Naive B cell (primary cell): ENCODE measurements around the gene PRTFDC1. TPM values are rescaled to one million over a fixed set of nuclear protein-coding genes. Genes with fewer than 3 reads are reported as not detected.
"Not testable (repeated sequence)": the region's sequence is repeated elsewhere in the genome, so short reads cannot be mapped to it uniquely, and the experiment has no call there.

ENCODE experiments used
- ATAC-seq, 2 donors: fragments of 150-1000 bp; cut with Tn5 transposase; 2 replicates each; pipeline ENCODE4 v1.10.0; 2021; ENCODE audit warnings: low read depth in 2 of 2, mild to moderate bottlenecking in 2 of 2, moderate library complexity in 2 of 2
- DNase-seq: peaks from one replicate; pipeline ENCODE4 v3.0.0; 2022
- H3K27ac Mint-ChIP-seq, 6 donors: one replicate each; pipeline ENCODE4 v1.8.0; 2020 to 2022; ENCODE audit warnings: mild to moderate bottlenecking in 6 of 6, mixed read lengths in 6 of 6, moderate library complexity in 5 of 6, inconsistent platforms in 2 of 6
- H3K27me3 Mint-ChIP-seq, 3 donors: one replicate each; pipeline ENCODE4 v1.8.0; 2021 to 2022; ENCODE audit warnings: mixed read lengths in 3 of 3, mild to moderate bottlenecking in 1 of 3
- H3K36me3 Mint-ChIP-seq, 2 donors: one replicate each; pipeline ENCODE4 v1.8.0; 2020 to 2022; ENCODE audit warnings: mixed read lengths in 2 of 2, inconsistent platforms in 1 of 2, mild to moderate bottlenecking in 1 of 2
- H3K4me1 Mint-ChIP-seq, 3 donors: one replicate each; pipeline ENCODE4 v1.8.0; 2020 to 2022; ENCODE audit warnings: mixed read lengths in 3 of 3, inconsistent platforms in 1 of 3, mild to moderate bottlenecking in 1 of 3, moderate library complexity in 1 of 3
- H3K4me3 Mint-ChIP-seq, 8 donors: one replicate each; pipeline ENCODE4 v1.8.0; 2020 to 2022; ENCODE audit warnings: mild to moderate bottlenecking in 8 of 8, mixed read lengths in 8 of 8, moderate library complexity in 8 of 8, inconsistent platforms in 2 of 8
- H3K9me3 Mint-ChIP-seq, 7 donors: one replicate each; pipeline ENCODE4 v1.8.0; 2020 to 2022; ENCODE audit warnings: mixed read lengths in 7 of 7, mild to moderate bottlenecking in 5 of 7, inconsistent platforms in 2 of 7, moderate library complexity in 1 of 7
- polyA plus RNA-seq, 6 donors: library from polyadenylated mRNA; unstranded; fragments of 300-500 nt; fragmentation: Illumina TruSeq; gene quantifications; one replicate each; pipeline ENCODE4 v1.2.3, GENCODE V29; 2021; ENCODE audit warnings: low read depth in 6 of 6

Gene PRTFDC1
- polyA plus RNA-seq, 6 donors from 2014 or later: 0.15 to 0.38 (median 0.32) TPM; not detected in 3

DNA sequence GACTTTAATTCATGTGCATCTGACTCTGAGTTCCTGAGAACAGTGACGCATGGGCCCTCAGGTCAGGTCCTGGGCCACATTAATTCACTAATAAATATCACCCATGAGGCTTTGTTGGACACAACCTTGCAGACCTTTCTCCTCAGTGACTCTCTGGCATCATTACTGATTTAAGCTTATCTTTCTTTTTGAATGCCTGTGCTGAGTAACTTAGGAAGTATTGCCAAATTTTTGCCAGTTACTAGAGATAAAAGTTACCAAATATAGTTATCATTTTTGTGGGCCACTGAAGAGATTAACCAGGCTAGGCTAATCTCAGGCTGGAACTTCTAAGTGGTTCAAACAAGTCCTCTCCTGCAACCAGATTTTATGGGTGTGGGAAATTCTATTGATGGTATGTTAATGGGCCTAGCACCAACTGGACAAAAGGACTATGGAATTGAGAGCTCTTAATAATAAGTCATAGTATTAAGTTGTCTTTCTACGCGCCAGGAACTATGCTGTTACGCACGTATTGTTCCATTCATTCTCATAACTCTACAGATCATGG is 28.8 kb upstream of the PRTFDC1 start:
- peaks cover under 1 to 24% (median 20%) of the 10 kb centered on the region in 3 donors for H3K27me3 Mint-ChIP-seq
- ATAC-seq (no peak), DNase-seq (no peak)
- no peaks in the 10 kb centered on the region for H3K36me3 Mint-ChIP-seq
- H3K27ac Mint-ChIP-seq: no peak overlapping the region
- peaks cover 0 to 5% (median 0%) of the 10 kb centered on the region in 7 donors for H3K9me3 Mint-ChIP-seq
- no peaks in the 10 kb centered on the region for H3K4me1 Mint-ChIP-seq
- H3K4me3 Mint-ChIP-seq: no peak overlapping the region

DNA sequence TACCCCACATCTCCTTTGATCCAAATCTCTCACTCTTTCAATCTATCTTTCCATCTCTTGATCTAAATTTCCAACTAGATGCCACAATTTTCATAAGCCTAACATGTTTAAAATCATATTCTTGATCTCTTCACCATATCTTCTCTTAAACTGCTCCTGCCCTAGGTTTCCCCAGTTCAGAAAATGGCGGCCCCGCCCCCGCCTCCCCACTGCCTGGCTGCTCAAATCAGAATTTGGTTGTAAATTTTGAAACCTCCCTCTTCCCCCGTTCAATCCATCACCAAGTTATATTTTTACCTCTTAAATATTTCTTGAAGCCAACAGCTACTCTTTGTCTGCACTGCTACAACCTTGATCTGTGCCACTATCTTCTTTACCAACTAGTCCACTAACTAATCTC is 27.3 kb upstream of the PRTFDC1 start:
- Mint-ChIP-seq H3K4me1 (no peaks in the 10 kb centered on the region), H3K4me3 (no peak overlapping the region), H3K27me3 (peaks cover 13 to 33% (median 28%) of the 10 kb centered on the region in 3 donors), H3K36me3 (no peaks in the 10 kb centered on the region), H3K9me3 (peaks cover 0 to 9% (median 0%) of the 10 kb centered on the region in 7 donors), H3K27ac (no peak overlapping the region)
- ATAC-seq: no peak
- DNase-seq: no peak

GRCh38 chr10:24974976-24975375 is 22.6 kb upstream of the PRTFDC1 start:
- no peak for ATAC-seq
- DNase-seq: no peak
- Mint-ChIP-seq H3K4me3 (no peak overlapping the region), H3K27me3 (peaks cover 13 to 22% (median 19%) of the 10 kb centered on the region in 3 donors), H3K9me3 (peaks cover 0 to 5% (median 0%) of the 10 kb centered on the region in 7 donors), H3K36me3 (no peaks in the 10 kb centered on the region), H3K4me1 (peaks cover 0 to 4% (median 0%) of the 10 kb centered on the region in 3 donors), H3K27ac (peak overlapping the region in 1 of 6 donors; percentile 49)

DNA sequence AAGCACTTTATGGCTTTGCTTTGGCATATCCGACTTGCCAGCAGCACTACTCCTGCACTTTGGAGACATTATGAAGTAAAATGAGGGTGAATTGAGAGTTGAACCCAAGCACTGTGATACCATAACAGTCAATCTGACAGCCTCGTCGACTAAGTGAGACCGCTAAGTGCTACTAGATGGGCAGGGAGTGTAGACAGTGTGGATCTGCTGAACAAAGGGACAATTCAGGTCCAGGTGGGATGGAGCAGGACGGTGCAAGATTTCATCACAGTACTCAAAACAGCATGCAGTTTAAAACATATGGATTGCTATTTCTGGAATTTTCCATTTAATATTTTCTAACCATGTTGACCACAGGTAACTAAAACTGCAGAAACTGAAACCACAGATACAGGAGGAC is 20.8 kb upstream of the PRTFDC1 start:
- Mint-ChIP-seq H3K36me3 (no peaks in the 10 kb centered on the region), H3K27ac (peak overlapping the region in 1 of 6 donors; percentile 49), H3K4me3 (no peak overlapping the region), H3K4me1 (peaks cover 0 to 8% (median 0%) of the 10 kb centered on the region in 3 donors), H3K27me3 (peaks cover 13 to 23% (median 20%) of the 10 kb centered on the region in 3 donors), H3K9me3 (peaks cover 0 to 4% (median 0%) of the 10 kb centered on the region in 7 donors)
- ATAC-seq: no peak
- no peak for DNase-seq

- Mint-ChIP-seq H3K27ac (no peak overlapping the region), H3K4me3 (no peak overlapping the region), H3K9me3 (peaks cover 0 to 4% (median 0%) of the 10 kb centered on the region in 7 donors), H3K4me1 (peaks cover 0 to 8% (median 0%) of the 10 kb centered on the region in 3 donors), H3K27me3 (peaks cover 19 to 31% (median 27%) of the 10 kb centered on the region in 3 donors), H3K36me3 (no peaks in the 10 kb centered on the region)
- ATAC-seq: no peak
- no peak for DNase-seq
Observed at GRCh38 chr10:24971374-24971773, 19.0 kb upstream of the PRTFDC1 start.

- DNase-seq: no peak
- H3K27me3 Mint-ChIP-seq: peaks cover 10 to 18% (median 17%) of the 10 kb centered on the region in 3 donors
- ATAC-seq: no peak
- H3K4me1 Mint-ChIP-seq: peaks cover 0 to 8% (median 0%) of the 10 kb centered on the region in 3 donors
- H3K9me3 Mint-ChIP-seq: peaks cover 0 to 1% (median 0%) of the 10 kb centered on the region in 7 donors
- no peak overlapping the region for H3K4me3 Mint-ChIP-seq
- H3K36me3 Mint-ChIP-seq: no peaks in the 10 kb centered on the region
- no peak overlapping the region for H3K27ac Mint-ChIP-seq
Observed at GRCh38 chr10:24969841-24970281, 17.5 kb upstream of the PRTFDC1 start.

DNA sequence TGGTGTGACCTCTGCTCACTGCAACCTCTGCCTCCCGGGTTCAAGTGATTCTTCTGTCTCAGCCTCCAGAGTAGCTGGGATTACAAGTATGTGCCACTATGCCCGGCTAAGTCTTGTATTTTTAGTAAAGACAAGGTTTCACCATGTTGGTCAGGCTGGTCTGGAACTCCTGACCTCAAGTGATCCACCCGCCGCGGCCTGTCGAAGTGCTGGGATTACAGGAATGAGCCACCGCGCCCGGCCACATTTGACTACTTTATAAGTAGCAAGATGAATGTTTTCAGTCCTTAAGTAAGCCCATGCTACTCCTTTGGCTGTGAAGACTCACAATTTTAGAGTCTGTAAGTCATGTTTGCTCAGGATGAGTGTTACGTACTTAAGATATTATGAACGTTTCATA is 16.5 kb upstream of the PRTFDC1 start:
- not testable (repeated sequence) for H3K4me1 Mint-ChIP-seq, H3K4me3 Mint-ChIP-seq, DNase-seq, ATAC-seq, H3K36me3 Mint-ChIP-seq, H3K9me3 Mint-ChIP-seq, H3K27ac Mint-ChIP-seq
- peaks cover 10 to 18% (median 17%) of the 10 kb centered on the region in 3 donors for H3K27me3 Mint-ChIP-seq

DNA sequence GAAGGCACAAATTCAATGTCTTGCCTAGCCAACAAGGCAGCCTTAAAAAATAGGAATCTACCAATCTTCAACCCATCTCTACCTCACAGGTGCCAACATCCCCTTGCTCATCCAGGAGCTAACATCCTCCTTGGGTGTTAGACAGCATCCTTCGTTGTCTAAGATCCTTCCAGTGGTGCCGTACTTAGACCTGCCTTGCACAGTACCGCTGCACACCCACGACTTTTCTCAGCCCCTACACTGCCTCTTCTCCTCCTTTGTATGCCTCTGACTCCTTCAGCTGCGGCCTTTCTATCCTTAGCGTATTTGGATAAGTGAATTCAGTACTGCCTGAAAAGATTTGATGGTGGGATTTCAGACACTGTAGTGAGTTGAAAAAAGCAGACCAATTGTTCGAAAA is 15.9 kb upstream of the PRTFDC1 start:
- H3K9me3 Mint-ChIP-seq: peaks cover 0 to 1% (median 0%) of the 10 kb centered on the region in 7 donors
- ATAC-seq: no peak
- peaks cover 0 to 8% (median 0%) of the 10 kb centered on the region in 3 donors for H3K4me1 Mint-ChIP-seq
- H3K27me3 Mint-ChIP-seq: peaks cover 10 to 18% (median 17%) of the 10 kb centered on the region in 3 donors
- no peaks in the 10 kb centered on the region for H3K36me3 Mint-ChIP-seq
- no peak overlapping the region for H3K4me3 Mint-ChIP-seq
- no peak for DNase-seq
- H3K27ac Mint-ChIP-seq: no peak overlapping the region

- H3K4me3 Mint-ChIP-seq: no peak overlapping the region
- DNase-seq: no peak
- H3K4me1 Mint-ChIP-seq: peaks cover 0 to 8% (median 0%) of the 10 kb centered on the region in 3 donors
- peaks cover 14 to 18% (median 17%) of the 10 kb centered on the region in 3 donors for H3K27me3 Mint-ChIP-seq
- no peaks in the 10 kb centered on the region for H3K36me3 Mint-ChIP-seq
- no peak overlapping the region for H3K27ac Mint-ChIP-seq
- no peak for ATAC-seq
- peaks cover 0 to 1% (median 0%) of the 10 kb centered on the region in 7 donors for H3K9me3 Mint-ChIP-seq
Observed at GRCh38 chr10:24966962-24967481, 14.6 kb upstream of the PRTFDC1 start.

DNA sequence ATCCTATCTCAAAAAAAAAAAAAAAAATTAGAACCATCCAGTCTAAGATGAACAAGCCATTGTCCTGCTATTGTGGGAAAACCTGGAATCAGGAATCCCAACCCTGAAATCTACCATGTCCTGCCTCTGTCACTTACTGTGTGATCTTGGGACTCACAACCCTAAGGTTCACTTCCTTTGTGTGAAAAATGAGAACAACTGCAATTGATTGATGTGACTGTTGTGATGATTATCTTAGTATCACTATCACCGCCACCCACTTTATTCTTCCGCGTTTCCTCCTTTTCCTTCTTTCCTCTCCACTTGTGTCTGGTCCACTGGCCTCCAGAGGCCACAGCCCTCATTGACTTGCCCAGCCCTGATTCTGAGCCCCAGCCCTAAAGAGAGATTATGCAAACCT is 12.6 kb upstream of the PRTFDC1 start:
- peaks cover 0 to 4% (median 0%) of the 10 kb centered on the region in 3 donors for H3K4me1 Mint-ChIP-seq
- H3K4me3 Mint-ChIP-seq: no peak overlapping the region
- peak overlapping the region in 1 of 6 donors; percentile 56 for H3K27ac Mint-ChIP-seq
- no peak for ATAC-seq
- no peak for DNase-seq
- peaks cover 12 to 20% (median 20%) of the 10 kb centered on the region in 3 donors for H3K27me3 Mint-ChIP-seq
- H3K36me3 Mint-ChIP-seq: no peaks in the 10 kb centered on the region
- H3K9me3 Mint-ChIP-seq: peaks cover 0 to 1% (median 0%) of the 10 kb centered on the region in 7 donors

- DNase-seq: no peak
- H3K4me3 Mint-ChIP-seq: no peak overlapping the region
- H3K9me3 Mint-ChIP-seq: peaks cover 0 to 1% (median 0%) of the 10 kb centered on the region in 7 donors
- no peak for ATAC-seq
- peaks cover 15 to 22% (median 21%) of the 10 kb centered on the region in 3 donors for H3K27me3 Mint-ChIP-seq
- no peaks in the 10 kb centered on the region for H3K36me3 Mint-ChIP-seq
- no peak overlapping the region for H3K27ac Mint-ChIP-seq
- H3K4me1 Mint-ChIP-seq: no peaks in the 10 kb centered on the region
Observed at GRCh38 chr10:24963521-24964041, 11.2 kb upstream of the PRTFDC1 start.

DNA sequence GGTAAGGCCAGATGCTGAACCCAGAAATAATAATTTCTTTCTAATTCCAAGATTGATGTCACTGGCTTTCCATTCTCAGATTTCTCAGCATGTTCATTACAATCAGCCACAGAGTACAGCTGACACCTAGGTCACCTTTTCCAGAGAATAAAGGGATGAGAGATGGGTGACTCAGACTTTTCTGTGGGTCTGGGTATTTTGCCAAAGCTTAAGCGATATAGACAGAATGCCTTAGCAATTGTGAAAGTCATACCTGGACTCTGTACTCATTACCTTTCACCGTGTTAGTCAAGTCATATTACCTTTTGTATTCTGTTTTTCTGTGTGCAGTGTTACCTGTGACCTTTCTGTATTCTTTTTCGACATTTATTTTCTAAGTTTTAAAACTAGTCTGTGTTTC is 10.6 kb upstream of the PRTFDC1 start:
- no peak for ATAC-seq
- Mint-ChIP-seq H3K4me1 (no peaks in the 10 kb centered on the region), H3K27me3 (peaks cover 14 to 22% (median 15%) of the 10 kb centered on the region in 3 donors), H3K27ac (no peak overlapping the region), H3K36me3 (no peaks in the 10 kb centered on the region), H3K4me3 (no peak overlapping the region), H3K9me3 (no peaks in the 10 kb centered on the region)
- DNase-seq: no peak

DNA sequence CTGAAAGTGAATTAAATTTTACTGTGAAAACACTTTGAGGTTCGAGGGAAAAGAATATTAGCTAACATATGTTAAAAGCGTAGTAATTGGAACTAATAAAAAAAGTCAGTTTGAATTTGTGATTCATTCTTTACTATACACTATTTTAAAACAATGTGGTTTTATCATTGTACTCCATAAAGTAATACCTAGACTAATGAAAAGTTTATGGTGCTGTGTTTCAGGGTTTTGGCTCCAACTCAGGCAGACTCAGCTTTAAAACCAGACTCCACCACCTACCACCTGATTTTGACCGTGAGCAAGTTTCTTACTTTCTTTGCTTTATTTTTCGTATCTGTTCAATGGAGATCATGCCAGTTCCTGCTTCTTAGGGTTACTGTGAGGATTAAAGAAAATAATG is 9.2 kb upstream of the PRTFDC1 start:
- no peak overlapping the region for H3K4me3 Mint-ChIP-seq
- no peak for DNase-seq
- H3K36me3 Mint-ChIP-seq: no peaks in the 10 kb centered on the region
- H3K27me3 Mint-ChIP-seq: peaks cover 10 to 24% (median 17%) of the 10 kb centered on the region in 3 donors
- ATAC-seq: no peak
- H3K27ac Mint-ChIP-seq: no peak overlapping the region
- H3K9me3 Mint-ChIP-seq: no peaks in the 10 kb centered on the region
- H3K4me1 Mint-ChIP-seq: no peaks in the 10 kb centered on the region

GRCh38 chr10:24959382-24959730 is 7.0 kb upstream of the PRTFDC1 start:
- no peaks in the 10 kb centered on the region for H3K36me3 Mint-ChIP-seq
- H3K4me3 Mint-ChIP-seq: no peak overlapping the region
- no peaks in the 10 kb centered on the region for H3K4me1 Mint-ChIP-seq
- H3K27ac Mint-ChIP-seq: no peak overlapping the region
- H3K27me3 Mint-ChIP-seq: peaks cover 21 to 27% (median 25%) of the 10 kb centered on the region in 3 donors
- H3K9me3 Mint-ChIP-seq: no peaks in the 10 kb centered on the region
- DNase-seq: no peak
- ATAC-seq: no peak
